ENCODE results near the gene COL6A1.

Gene COL6A1

GRCh38 chr21:46000182-46000730 lies 18.7 kb downstream of the COL6A1 start:
- TF ChIP-seq, protein P1, sequence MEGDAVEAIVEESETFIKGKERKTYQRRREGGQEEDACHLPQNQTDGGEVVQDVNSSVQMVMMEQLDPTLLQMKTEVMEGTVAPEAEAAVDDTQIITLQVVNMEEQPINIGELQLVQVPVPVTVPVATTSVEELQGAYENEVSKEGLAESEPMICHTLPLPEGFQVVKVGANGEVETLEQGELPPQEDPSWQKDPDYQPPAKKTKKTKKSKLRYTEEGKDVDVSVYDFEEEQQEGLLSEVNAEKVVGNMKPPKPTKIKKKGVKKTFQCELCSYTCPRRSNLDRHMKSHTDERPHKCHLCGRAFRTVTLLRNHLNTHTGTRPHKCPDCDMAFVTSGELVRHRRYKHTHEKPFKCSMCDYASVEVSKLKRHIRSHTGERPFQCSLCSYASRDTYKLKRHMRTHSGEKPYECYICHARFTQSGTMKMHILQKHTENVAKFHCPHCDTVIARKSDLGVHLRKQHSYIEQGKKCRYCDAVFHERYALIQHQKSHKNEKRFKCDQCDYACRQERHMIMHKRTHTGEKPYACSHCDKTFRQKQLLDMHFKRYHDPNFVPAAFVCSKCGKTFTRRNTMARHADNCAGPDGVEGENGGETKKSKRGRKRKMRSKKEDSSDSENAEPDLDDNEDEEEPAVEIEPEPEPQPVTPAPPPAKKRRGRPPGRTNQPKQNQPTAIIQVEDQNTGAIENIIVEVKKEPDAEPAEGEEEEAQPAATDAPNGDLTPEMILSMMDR (IDR thresholded peaks at IDR 0.05; ENCODE audit: low read depth, low read length): no peak
- no peak overlapping the region for H3K4me3 ChIP-seq (replicated peaks in 1 of 2; ENCODE audit: low read depth in 2 of 2, low read length in 2 of 2)
- no peak for DNase-seq (ENCODE audit: low read depth in 2 of 2)

DNA sequence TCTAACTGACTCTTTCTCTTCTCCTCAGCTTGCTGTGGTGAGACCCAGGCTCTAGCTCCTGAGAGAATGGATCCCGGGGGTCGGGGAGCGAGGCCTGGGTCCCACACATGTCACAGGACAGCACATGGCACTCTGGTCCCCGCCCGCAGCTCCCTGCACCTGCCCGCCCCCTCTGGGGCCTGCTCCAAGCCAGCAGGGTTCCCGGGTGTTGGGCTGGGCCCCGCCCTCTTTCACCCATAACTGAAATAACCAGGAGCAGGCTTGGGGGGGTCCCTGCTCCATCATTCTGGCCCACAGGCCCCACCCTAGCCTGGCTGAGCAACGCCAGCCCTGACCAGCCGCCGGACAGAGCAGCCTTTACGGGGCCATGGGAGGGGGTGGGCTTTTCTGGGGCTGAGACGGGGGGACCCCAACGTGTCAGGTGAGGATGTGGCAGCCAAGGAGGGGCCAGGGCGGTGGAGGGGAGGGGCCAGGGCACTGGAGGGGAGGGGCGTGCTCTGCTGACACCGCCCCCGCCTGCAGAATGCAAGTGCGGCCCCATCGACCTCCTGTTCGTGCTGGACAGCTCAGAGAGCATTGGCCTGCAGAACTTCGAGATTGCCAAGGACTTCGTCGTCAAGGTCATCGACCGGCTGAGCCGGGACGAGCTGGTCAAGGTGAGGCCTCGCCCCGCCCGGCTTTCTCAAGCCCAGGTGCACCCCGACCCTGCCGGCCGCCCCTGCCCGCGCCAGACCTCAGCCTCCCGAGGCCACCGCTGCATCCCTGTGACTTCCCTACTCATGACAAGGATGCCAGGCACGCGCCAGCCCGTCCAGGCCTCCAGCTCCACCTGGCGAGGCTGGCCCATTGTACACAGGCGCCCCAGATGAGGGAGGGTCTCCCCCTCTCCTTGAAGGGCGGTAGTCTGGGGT lies 19.4 kb downstream of the COL6A1 start:
- H3K4me3 ChIP-seq (replicated peaks in 1 of 2; ENCODE audit: low read depth in 2 of 2, low read length in 2 of 2): no peak overlapping the region
- no peak for DNase-seq (ENCODE audit: low read depth in 2 of 2)
- TF ChIP-seq, protein P1 (IDR thresholded peaks at IDR 0.05; ENCODE audit: low read depth, low read length): no peak

GRCh38 chr21:46001821-46002681 lies 20.5 kb downstream of the COL6A1 start:
- no peak overlapping the region for H3K4me3 ChIP-seq (replicated peaks in 1 of 2; ENCODE audit: low read depth in 2 of 2, low read length in 2 of 2)
- DNase-seq (ENCODE audit: low read depth in 2 of 2): no peak

DNA sequence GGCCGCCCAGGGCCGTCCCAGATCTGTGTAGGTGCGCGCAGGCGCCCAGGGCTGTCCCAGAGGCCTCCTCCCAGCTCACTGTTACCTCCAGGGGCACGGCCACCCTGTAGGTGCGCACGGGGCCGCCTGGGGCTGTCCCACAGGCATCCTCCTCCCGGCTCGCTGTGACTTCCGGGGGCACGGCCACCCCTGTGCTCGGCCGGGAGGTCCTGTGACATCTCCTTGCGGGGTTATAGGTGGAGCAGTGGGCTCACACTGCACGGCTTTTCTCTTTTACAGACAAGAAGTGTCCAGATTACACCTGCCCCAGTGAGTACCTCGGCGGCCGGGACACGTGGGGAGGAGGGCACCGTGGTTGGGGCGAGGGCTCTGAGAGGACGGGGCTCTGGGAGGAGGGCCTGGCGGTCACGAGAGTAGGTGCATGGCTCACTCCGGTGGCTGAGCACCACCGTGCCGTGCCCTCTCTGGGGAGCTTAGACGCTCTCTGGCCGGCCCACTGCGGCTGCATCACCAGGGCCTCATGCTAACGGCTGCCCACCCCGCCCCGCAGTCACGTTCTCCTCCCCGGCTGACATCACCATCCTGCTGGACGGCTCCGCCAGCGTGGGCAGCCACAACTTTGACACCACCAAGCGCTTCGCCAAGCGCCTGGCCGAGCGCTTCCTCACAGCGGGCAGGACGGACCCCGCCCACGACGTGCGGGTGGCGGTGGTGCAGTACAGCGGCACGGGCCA lies 21.4 kb downstream of the COL6A1 start:
- no peak for DNase-seq (ENCODE audit: low read depth in 2 of 2)
- TF ChIP-seq, protein P1 (IDR thresholded peaks at IDR 0.05; ENCODE audit: low read depth, low read length): no peak
- no peak overlapping the region for H3K4me3 ChIP-seq (replicated peaks in 1 of 2; ENCODE audit: low read depth in 2 of 2, low read length in 2 of 2)

More at GRCh38 chr21:46001821-46002681, 20.5 kb downstream of the COL6A1 start:
- TF ChIP-seq, protein P1 (IDR thresholded peaks at IDR 0.05; ENCODE audit: low read depth, low read length): no peak

DNA sequence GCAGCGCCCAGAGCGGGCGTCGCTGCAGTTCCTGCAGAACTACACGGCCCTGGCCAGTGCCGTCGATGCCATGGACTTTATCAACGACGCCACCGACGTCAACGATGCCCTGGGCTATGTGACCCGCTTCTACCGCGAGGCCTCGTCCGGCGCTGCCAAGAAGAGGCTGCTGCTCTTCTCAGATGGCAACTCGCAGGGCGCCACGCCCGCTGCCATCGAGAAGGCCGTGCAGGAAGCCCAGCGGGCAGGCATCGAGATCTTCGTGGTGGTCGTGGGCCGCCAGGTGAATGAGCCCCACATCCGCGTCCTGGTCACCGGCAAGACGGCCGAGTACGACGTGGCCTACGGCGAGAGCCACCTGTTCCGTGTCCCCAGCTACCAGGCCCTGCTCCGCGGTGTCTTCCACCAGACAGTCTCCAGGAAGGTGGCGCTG lies 22.0 kb downstream of the COL6A1 start:
- no peak for DNase-seq (ENCODE audit: low read depth in 2 of 2)
- no peak overlapping the region for H3K4me3 ChIP-seq (replicated peaks in 1 of 2; ENCODE audit: low read depth in 2 of 2, low read length in 2 of 2)
- TF ChIP-seq, protein P1 (IDR thresholded peaks at IDR 0.05; ENCODE audit: low read depth, low read length): no peak

Measured in cardiac fibroblast (primary cell).